GM23248 (cell line): ENCODE results near the gene SH2D3A.

Source experiments
- EZH2 ChIP-seq: fragments of 200-600 bp; sonication (generic); IDR thresholded peaks from 2 replicates; pipeline ENCODE4 v1.6.1; 2018; ENCODE audit warnings: antibody characterized with exemption, mild to moderate bottlenecking; ENCODE audit not compliant: insufficient read depth, poor library complexity, severe bottlenecking
- EZH2phosphoT487 ChIP-seq: fragments of 200-600 bp; sonication (generic); IDR thresholded peaks from 2 replicates; pipeline ENCODE4 v1.6.1; 2018; ENCODE audit warnings: antibody characterized with exemption, moderate library complexity, mild to moderate bottlenecking, low read depth; ENCODE audit not compliant: insufficient read depth

GRCh38 chr19:6733338-6734095 is 33.7 kb downstream of the SH2D3A start:
- TF ChIP-seq EZH2 (no peak), EZH2phosphoT487 (no peak)
